Measurements from ENCODE around the gene PLEKHO2.

DNA sequence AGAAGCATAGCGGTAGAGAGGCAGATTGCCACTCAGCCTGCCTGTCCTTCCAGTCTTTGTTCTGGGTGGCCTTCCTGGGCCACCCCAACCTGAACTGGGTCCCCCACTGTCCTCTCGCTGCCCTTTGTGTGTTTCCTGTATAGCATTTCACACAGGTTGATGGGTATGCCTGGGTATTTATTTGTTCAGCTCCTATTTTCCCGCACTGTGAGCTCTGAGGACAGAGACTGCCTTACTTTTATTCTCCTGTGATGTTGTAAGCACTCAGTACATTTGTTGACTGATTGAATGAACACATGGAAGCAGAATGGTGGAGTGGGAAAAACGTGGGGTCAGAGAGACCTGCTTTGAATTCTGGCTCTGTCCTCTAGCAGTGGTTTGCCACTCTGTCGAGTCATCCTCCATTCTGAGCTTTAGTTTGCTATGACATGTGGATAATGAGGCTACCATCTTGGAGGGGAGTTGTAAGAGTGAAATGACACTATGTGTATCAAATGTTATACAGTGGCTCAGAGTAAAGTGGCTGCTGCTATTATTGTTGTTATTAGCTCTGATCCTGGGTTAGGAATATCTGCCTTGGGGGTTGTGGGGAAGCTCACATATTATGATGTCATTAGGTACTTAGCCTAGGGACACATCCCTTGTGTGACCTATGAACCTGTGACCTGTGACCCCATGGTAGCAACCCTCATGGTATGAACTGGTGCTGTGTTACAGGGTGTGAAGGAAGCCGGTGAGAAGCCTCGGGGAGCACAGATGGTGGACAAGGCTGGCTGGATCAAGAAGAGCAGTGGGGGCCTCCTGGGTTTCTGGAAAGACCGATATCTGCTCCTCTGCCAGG lies 6.4 kb downstream of the PLEKHO2 start:
- no peak for TF ChIP-seq POLR2A (IDR thresholded peaks at IDR 0.05)
- TF ChIP-seq CTCF (IDR thresholded peaks at IDR 0.05), result no peak
- TF ChIP-seq POLR2AphosphoS5 (IDR thresholded peaks at IDR 0.05; ENCODE audit: insufficient read depth in 1 of 2, low read depth in 1 of 2), result no peak
